Measurements from ENCODE around the gene BMP2K.
"Not testable (repeated sequence)": the region's sequence is repeated elsewhere in the genome, so short reads cannot be mapped to it uniquely, and the experiment has no call there.

BMP2K gene

GRCh38 chr4:78864405-78865024 lies 88.4 kb downstream of the BMP2K start:
- peak; percentile 40 for DNase-seq (ENCODE audit: low spot score)

DNA sequence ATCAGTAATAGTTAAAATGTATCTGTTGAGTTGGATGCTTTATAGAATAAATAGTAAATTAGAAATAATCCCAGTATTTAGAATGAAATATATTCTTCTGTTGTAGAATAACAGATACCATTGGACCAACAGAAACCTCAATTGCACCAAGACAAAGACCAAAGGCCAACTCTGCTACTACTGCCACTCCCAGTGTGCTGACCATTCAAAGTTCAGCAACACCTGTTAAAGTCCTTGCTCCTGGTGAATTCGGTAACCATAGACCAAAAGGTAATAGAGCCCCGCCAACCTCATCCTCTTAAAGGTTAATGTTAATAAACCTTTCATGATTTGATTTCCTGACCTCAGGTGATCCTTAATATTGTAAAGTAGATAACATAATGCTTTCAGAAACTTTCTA lies 89.3 kb downstream of the BMP2K start:
- DNase-seq (ENCODE audit: low spot score): no peak

DNA sequence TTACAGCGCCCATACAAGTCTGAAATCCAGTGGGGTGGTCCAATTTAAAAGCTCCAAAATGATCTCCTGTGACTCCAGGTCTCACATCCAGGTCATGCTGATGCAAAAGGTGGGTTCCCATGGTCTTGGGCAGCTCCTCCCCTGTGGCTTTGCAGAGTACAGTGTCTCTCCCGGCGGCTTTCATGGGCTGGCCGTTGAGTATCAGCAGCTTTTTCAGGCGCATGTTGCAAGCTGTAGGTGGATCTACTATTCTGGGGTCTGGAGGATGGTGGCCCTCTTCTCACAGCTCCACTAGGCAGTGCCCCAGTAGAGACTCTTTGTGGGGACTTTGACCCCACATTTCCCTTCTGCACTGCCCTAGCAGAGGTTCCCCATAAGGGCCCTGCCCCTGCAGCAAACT lies 92.6 kb downstream of the BMP2K start:
- DNase-seq (ENCODE audit: low spot score): not testable (repeated sequence)

GRCh38 chr4:78870056-78870455 lies 93.9 kb downstream of the BMP2K start:
- no peak for DNase-seq (ENCODE audit: low spot score)

DNA sequence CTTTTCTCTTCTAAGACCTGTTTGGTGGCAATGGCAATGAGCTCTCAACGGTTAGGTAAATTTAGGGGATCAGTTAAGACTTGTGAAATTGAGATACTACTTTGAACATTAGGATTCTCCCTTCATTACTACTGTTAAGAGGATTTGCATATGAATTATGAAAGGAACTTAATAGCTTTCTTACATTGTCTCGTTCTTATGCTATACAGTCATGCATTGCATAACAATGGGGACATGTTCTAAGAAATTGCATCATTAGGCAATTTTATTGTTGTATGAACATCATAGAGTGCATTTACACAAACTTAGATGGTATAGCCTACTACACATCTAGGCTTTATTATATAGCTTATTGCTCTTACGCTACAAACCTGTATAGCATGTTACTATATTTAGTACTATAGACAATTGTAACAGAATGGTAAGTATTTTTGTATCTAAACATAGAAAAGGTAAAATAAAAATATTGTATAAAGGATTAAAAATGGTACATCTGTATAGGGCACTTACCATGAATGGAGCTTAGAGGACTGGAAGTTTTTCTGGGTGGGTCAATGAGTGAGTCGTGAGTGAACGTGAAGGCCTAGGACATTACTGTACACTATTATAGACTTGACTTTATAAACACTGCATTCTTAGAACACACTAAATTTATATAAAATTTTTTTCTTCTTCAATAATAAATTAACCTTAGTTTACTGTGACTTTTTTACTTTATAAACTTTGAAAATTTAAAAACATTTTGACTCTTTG lies 100.6 kb downstream of the BMP2K start:
- DNase-seq (ENCODE audit: low spot score): no peak

GRCh38 chr4:78878031-78878430 lies 101.9 kb downstream of the BMP2K start:
- DNase-seq (ENCODE audit: low spot score): no peak

DNA sequence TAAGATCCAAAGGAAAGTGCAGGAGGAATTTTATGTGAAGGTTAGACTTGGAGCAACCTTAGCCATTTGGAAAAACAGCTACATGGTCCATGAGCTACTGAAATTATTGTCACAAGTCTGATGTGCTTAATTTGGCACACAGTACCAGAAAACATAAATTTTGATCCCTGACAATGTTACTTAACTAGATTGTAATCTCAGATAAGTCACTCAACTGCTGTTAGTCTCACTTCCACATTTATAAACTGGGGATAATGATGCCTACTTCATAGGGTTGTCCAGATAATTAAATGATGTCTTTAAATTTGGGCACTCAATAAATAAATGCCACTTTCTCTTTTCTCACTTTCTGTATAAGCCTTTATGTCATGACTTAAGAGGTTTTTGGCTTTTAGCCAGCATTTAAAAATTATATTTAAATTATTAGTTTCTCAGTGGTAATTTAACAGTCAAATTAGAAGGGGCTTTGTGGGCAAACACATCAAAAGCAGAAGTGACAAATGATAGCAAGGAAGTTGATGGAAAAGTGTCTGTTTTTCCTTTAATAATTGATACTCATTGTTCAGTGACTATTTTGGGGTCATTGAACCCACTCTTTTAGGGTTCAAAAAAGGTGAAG lies 104.8 kb downstream of the BMP2K start:
- no peak for DNase-seq (ENCODE audit: low spot score)

DNA sequence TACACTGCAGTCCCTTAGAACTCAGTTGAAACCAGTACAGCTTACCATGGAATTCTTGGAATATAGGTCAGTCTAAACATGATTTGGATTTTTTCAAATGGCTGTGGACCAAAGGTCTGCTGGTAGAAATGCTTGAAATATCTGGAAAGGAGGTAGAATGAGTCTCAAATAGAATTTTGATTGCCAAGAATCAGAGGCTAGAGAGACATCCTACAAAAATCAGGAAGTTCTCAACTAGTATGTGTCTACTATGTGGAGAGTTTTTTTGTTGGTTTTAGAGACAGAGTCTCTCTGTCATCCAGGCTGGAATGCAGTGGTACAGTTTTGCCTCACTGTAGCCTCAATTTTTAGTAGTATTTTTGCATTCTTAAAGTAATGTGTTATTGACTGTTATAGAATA lies 109.4 kb downstream of the BMP2K start:
- no peak for DNase-seq (ENCODE audit: low spot score)

GRCh38 chr4:78889955-78890354 lies 113.8 kb downstream of the BMP2K start:
- no peak for DNase-seq (ENCODE audit: low spot score)

- DNase-seq (ENCODE audit: low spot score): no peak
These were observed 123.2 kb downstream of the BMP2K start for GRCh38 chr4:78899302-78899701.

DNA sequence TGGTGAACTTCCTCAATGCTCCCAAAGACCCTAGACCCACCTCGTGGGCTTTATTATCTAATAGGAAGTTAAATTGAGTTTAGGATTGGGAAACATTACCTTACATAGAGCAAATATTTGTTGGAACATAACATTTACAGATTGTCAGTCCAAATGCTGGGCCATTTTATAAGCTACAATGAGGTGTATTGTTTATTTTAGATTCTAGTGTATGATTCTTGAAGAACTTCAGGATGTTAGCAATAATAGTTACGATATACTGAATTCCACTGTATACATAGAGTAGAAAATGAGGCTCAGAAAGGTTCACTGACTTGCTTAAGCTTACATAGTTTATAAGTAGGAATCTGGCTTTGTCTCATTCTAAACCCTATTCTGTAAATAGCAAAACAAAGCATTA lies 125.7 kb downstream of the BMP2K start:
- DNase-seq (ENCODE audit: low spot score): no peak

DNA sequence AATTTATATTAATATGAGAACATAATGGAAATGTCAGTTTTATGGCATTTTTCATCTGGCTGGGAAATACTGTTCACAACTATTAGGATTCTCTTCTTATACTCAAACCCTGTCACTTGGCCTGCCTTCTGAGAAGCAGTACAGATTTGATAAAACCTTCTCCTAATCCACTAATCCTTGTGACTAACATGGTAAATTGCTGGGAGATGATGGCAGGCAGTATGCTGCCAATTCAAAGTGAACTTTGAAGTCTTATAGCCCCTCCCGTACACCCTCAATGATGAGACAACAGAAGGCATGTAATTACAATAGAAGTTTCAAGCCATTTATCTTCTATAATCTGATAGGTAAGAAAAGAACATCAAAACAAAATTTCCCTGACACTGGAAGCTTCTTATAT lies 126.1 kb downstream of the BMP2K start:
- peak; percentile 68 for DNase-seq (ENCODE audit: low spot score)

GRCh38 chr4:78904143-78904542 lies 128.0 kb downstream of the BMP2K start:
- no peak for DNase-seq (ENCODE audit: low spot score)

- no peak for DNase-seq (ENCODE audit: low spot score)
These were observed 131.5 kb downstream of the BMP2K start for GRCh38 chr4:78907638-78908037.

DNA sequence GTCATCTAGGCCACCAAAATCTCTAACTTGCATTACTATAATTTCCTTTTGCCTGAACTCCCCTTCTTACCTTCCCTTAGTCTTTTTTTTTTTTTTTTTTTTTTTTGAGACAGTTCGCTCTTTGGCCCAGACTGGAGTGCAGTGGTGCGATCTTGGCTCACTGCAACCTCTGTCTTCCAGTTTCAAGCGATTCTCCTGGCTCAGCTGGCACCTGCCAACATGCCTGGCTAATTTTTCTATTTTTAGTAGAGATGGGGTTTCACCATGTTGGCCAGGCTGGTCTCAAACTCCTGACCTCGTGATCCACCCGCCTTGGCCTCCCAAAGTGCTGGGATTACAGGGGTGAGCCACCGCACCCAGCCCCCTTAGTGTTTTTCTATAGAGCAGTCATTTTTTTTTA lies 132.8 kb downstream of the BMP2K start:
- DNase-seq (ENCODE audit: low spot score): not testable (repeated sequence)

GRCh38 chr4:78910612-78911011 lies 134.5 kb downstream of the BMP2K start:
- no peak for DNase-seq (ENCODE audit: low spot score)

DNA sequence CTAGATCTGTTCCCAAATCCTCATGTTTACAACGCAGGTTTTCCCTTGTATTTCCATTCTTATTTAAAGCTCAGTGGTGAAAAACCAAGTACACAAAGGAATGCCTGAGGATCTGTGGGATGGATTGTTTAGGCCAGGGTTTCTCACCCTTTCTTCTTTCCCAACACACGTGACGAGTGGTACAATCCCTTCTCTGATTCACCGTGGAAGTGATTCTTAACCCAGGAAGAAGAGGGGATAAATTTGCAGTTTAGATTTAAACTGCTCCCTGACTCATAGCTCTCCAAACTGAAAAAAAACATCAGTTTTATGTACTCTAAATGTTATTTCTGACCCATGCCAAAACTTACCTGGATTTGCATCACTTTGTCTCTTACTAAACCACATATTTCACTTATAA lies 146.1 kb downstream of the BMP2K start:
- no peak for DNase-seq (ENCODE audit: low spot score)

DNA sequence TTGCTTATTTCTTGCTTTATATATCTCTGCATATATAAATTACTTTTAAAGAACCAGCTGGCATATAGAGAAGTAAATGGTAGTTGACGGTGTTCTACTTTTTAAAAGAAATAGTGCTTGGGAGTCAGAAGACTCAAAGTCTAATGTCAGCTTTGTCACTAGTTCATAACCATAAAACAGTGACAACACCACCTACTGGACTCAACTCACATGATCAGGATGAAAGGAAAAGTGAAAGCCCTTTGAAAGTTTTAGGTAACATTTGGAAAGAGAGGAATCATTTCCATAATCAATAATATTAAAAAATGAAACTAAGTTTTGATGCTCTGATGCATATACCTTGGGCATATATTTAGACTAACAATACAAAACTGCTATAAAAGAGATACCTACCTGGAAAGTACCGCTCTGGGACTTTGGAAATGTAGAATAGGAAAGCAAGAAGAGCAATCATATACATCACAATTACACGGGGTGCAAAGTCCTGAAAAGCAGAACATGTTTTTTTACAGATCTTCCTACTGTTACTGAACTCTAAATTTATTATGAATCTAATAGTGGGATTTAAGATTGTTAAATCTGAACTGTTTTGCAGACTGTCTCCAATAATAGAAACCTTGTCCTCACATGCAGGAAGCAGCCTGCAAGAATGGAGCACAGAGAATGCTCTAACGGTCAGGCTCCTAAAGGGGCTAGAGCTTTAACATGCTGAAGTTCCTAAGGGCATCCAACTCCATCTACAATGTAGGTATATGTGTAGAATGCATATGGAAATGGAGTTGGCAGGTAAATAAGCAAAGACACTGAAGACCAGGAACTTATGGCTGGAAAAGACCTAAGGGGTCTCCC lies 147.5 kb downstream of the BMP2K start:
- DNase-seq (ENCODE audit: low spot score): no peak

DNA sequence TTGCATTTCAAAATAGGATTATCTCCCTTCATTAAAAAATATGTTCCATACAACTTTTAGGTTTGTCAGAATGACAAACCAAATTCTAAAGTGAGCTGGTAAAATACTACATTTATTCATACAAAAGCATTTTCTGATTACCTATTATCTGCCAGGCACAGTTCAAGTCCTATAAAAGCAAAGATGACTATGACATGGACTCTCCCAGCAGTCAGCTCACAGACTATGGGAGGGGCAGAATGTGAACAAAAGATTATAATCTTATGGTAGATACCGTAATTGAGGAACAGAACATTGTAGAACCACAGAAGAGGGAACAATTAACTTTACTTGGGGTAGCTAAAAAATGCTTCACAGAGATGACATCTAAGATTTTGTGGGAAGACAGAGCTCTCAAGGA lies 150.7 kb downstream of the BMP2K start:
- no peak for DNase-seq (ENCODE audit: low spot score)

DNA sequence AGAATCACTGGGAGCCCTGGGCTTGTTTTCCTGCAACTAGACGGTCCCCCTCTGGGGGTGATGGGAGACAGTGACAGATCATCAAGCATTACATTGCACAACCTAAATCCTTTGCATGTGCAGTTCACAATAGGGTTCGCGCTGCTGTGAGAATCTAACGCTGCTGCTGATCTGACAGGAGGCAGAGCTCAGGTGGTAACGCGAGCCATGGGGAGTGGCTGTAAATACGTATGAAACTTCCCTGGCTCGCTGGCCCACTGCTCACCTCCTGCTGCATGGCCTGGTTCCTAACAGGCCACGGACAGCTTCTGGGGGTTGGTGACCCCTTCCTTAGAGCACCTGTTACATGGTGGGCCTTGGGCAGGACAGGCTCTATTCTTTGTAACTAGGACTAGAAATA lies 152.7 kb downstream of the BMP2K start:
- DNase-seq (ENCODE audit: low spot score): no peak

DNA sequence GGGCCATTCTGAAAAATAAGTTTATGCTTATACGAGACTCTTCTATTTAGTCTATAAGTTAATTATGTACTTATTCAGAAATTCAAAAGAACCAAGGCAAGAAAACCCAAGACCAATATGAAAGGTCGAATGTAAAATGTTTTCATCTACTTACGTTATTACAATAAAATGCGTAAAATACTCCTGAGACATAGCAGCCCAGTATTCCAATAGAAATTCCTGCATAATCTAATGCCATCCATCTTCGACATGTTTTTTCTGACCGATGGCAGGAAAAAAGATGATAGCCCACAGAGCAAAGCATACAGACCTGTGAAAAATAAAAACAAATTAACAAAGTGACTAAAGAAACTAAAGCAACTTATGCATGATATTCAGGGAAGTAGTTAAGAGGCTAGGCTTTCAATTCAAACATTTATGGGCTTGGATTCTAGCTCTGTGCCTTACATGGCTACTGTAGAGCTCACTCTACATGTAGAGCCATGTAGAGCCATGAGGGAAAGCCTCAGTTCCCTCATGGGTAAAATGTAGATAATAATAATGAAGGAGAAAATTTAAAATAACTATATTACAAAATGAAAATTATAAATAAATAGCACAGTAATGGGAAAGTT lies 154.0 kb downstream of the BMP2K start:
- no peak for DNase-seq (ENCODE audit: low spot score)

GRCh38 chr4:78936989-78937388 lies 160.8 kb downstream of the BMP2K start:
- no peak for DNase-seq (ENCODE audit: low spot score)
